H1 (cell line): ENCODE measurements around the gene R3HDM4. TPM values are rescaled to one million over a fixed set of nuclear protein-coding genes. Genes with fewer than 3 reads are reported as not detected.
A peak's percentile ranks its signal among the peaks of the same experiment; 100 is the strongest.

Source experiments
- CTCF ChIA-PET: fragments of 300-600 bp; sonication (Branson Sonifier 250); formaldehyde crosslinking; loops from one replicate; lab custom pipeline; 2021; ENCODE audit not compliant: partially characterized antibody; lab: Charles Lee
- POLR2A ChIA-PET: fragments of 300-600 bp; sonication (Branson Sonifier 250); formaldehyde crosslinking; loops from one replicate; lab custom pipeline; 2021; ENCODE audit warnings: inconsistent platforms; ENCODE audit not compliant: partially characterized antibody; lab: Charles Lee
- DNase-seq, 2 experiments: peaks; one replicate each; pipeline versions ENCODE4 v3.0.0 to v3.0.0-alpha.2; 2010 to 2022; ENCODE audit warnings: low spot score in 2 of 2, low read depth in 1 of 2, mixed read lengths in 1 of 2
- FAIRE-seq: peaks from 2 replicates; lab custom pipeline; 2011; peaks lifted over from hg19 to GRCh38; lab: Jason Lieb, UNC
- H2AFZ ChIP-seq: 2 replicates; pipeline ENCODE4 v1.8.1; 2012; ENCODE audit warnings: low read length, inconsistent platforms
- H2AK5ac ChIP-seq: 2 replicates; pipeline ENCODE4 v1.6.1; 2013; ENCODE audit warnings: low read depth, low read length
- H2BK120ac ChIP-seq: replicated peaks from 2 replicates; pipeline ENCODE3; 2013; ENCODE audit warnings: low read depth, low read length, inconsistent platforms
- H2BK12ac ChIP-seq: 2 replicates; pipeline ENCODE4 v1.6.1; 2013; ENCODE audit warnings: low read depth, low read length
- H2BK15ac ChIP-seq: 2 replicates; pipeline ENCODE4 v1.6.1; 2013; ENCODE audit warnings: low read length
- H2BK20ac ChIP-seq: 2 replicates; pipeline ENCODE4 v1.6.1; 2013; ENCODE audit warnings: low read length
- H2BK5ac ChIP-seq: 2 replicates; pipeline ENCODE4 v1.6.1; 2013; ENCODE audit warnings: low read depth, low read length
- H3K14ac ChIP-seq: 2 replicates; pipeline ENCODE4 v1.6.1; 2013; ENCODE audit warnings: inconsistent platforms; ENCODE audit not compliant: insufficient read length
- H3K18ac ChIP-seq: 2 replicates; pipeline ENCODE4 v1.6.1; 2013; ENCODE audit warnings: low read length; ENCODE audit errors: extremely low read depth
- H3K23ac ChIP-seq: 2 replicates; pipeline ENCODE4 v1.6.1; 2013; ENCODE audit warnings: inconsistent platforms; ENCODE audit not compliant: insufficient read length
- H3K23me2 ChIP-seq: 2 replicates; pipeline ENCODE4 v1.6.1; 2013; ENCODE audit warnings: low read depth, low read length
- H3K27ac ChIP-seq: 2 replicates; pipeline ENCODE4 v1.6.1; 2011; ENCODE audit warnings: low read depth, low read length, inconsistent platforms
- H3K27me3 ChIP-seq, 4 experiments: replicated peaks in 1 of 4; 1 replicate in 1 of 4; 2 replicates in 3 of 4; pipeline versions ENCODE4 v1.6.1 to v1.8.1; 2011 to 2013; ENCODE audit warnings: low read length in 3 of 4, mild to moderate bottlenecking in 3 of 4, inconsistent platforms in 2 of 4, mixed read lengths in 2 of 4, moderate library complexity in 1 of 4; ENCODE audit not compliant: control insufficient read depth in 3 of 4, insufficient read depth in 3 of 4; ENCODE audit errors: extremely low read depth in 1 of 4
- H3K36me3 ChIP-seq, 4 experiments: 2 replicates each; pipeline versions ENCODE4 v1.6.1 to v1.8.1; 2011 to 2013; ENCODE audit warnings: mild to moderate bottlenecking in 4 of 4, low read length in 3 of 4, moderate library complexity in 2 of 4, control low read depth in 1 of 4, inconsistent platforms in 1 of 4; ENCODE audit not compliant: insufficient read depth in 4 of 4, control insufficient read depth in 2 of 4
- H3K4ac ChIP-seq: replicated peaks from 2 replicates; pipeline ENCODE3; 2013; ENCODE audit warnings: low read length, low read depth, mixed read lengths, inconsistent platforms; ENCODE audit not compliant: insufficient read length
- H3K4me1 ChIP-seq, 4 experiments: replicated peaks in 1 of 4; 1 replicate in 1 of 4; 2 replicates in 3 of 4; pipeline versions ENCODE4 v1.6.1 to v1.8.1; 2011 to 2013; ENCODE audit warnings: low read length in 3 of 4, inconsistent platforms in 2 of 4, mixed read lengths in 1 of 4; ENCODE audit not compliant: insufficient read depth in 4 of 4, control insufficient read depth in 3 of 4
- H3K4me2 ChIP-seq, 2 experiments: 2 replicates each; pipeline versions ENCODE4 v1.6.1 to v1.8.1; 2011 to 2013; ENCODE audit warnings: low read depth in 2 of 2, low read length in 2 of 2, control low read depth in 1 of 2, inconsistent platforms in 1 of 2, mild to moderate bottlenecking in 1 of 2; ENCODE audit not compliant: insufficient read depth in 1 of 2
- H3K4me3 ChIP-seq, 4 experiments: fragments of 200-600, 300-600 bp in 1 of 4; sonication (generic), shearing (Covaris generic), sonication (Bioruptor Twin) in 1 of 4; 2 replicates each; pipeline versions ENCODE4 v1.5.1 to v1.8.1; 2011 to 2016; ENCODE audit warnings: low read length in 4 of 4, low read depth in 3 of 4, control low read depth in 2 of 4, inconsistent platforms in 2 of 4, mild to moderate bottlenecking in 2 of 4, mixed read lengths in 1 of 4, moderate library complexity in 1 of 4; ENCODE audit not compliant: insufficient read depth in 2 of 4; ENCODE audit errors: extremely low read depth in 1 of 4
- H3K56ac ChIP-seq: replicated peaks from 2 replicates; pipeline ENCODE3; 2013; ENCODE audit warnings: low read depth, mild to moderate bottlenecking, mixed read lengths, low read length, inconsistent platforms; ENCODE audit not compliant: insufficient read length
- H3K79me1 ChIP-seq: 2 replicates; pipeline ENCODE4 v1.6.1; 2013; ENCODE audit warnings: low read depth, low read length, control low read depth
- H3K79me2 ChIP-seq, 2 experiments: 2 replicates each; pipeline versions ENCODE4 v1.6.1 to v1.8.1; 2012 to 2013; ENCODE audit warnings: low read length in 2 of 2, mild to moderate bottlenecking in 2 of 2, inconsistent platforms in 1 of 2; ENCODE audit not compliant: insufficient read depth in 2 of 2, control insufficient read depth in 1 of 2
- H3K9ac ChIP-seq, 4 experiments: replicated peaks in 1 of 4; 1 replicate in 1 of 4; 2 replicates in 3 of 4; pipeline versions ENCODE4 v1.6.1 to v1.8.1; 2011 to 2013; ENCODE audit warnings: low read depth in 3 of 4, low read length in 3 of 4, control low read depth in 2 of 4, mild to moderate bottlenecking in 2 of 4, moderate library complexity in 2 of 4, inconsistent platforms in 1 of 4; ENCODE audit errors: extremely low read depth in 1 of 4
- H3K9me3 ChIP-seq, 2 experiments: 2 replicates each; pipeline versions ENCODE4 v1.6.1 to v1.8.1; 2012 to 2013; ENCODE audit warnings: mild to moderate bottlenecking in 2 of 2, moderate library complexity in 2 of 2, control low read depth in 1 of 2, inconsistent platforms in 1 of 2, low read depth in 1 of 2, low read length in 1 of 2, mixed read lengths in 1 of 2; ENCODE audit not compliant: insufficient read depth in 2 of 2
- H4K20me1 ChIP-seq, 2 experiments: replicated peaks in 1 of 2; 2 replicates each; pipeline versions ENCODE3 to v1.8.1; 2011 to 2013; ENCODE audit warnings: inconsistent platforms in 2 of 2, low read length in 2 of 2, mild to moderate bottlenecking in 1 of 2; ENCODE audit not compliant: insufficient read depth in 2 of 2, control insufficient read depth in 1 of 2
- H4K5ac ChIP-seq: 2 replicates; pipeline ENCODE4 v1.6.1; 2013; ENCODE audit warnings: low read length, low read depth, mixed read lengths, inconsistent platforms; ENCODE audit not compliant: insufficient read length
- H4K8ac ChIP-seq: 2 replicates; pipeline ENCODE4 v1.8.0; 2013; ENCODE audit warnings: mild to moderate bottlenecking, moderate library complexity, low read length, inconsistent platforms; ENCODE audit not compliant: insufficient read depth; ENCODE audit errors: extremely low read depth
- H4K91ac ChIP-seq: replicated peaks from 2 replicates; pipeline ENCODE3; 2013; ENCODE audit warnings: low read length, mixed read lengths, inconsistent platforms; ENCODE audit not compliant: insufficient read length
- BRCA1 ChIP-seq: IDR thresholded peaks from 2 replicates; pipeline ENCODE4 v1.6.1; 2012; ENCODE audit warnings: low read depth, low read length, improper control_type of control experiment
- FOSL1 ChIP-seq: IDR thresholded peaks from 2 replicates; pipeline ENCODE4 v1.6.1; 2011; ENCODE audit warnings: mild to moderate bottlenecking, low read depth, low read length, moderate library complexity; ENCODE audit not compliant: insufficient read depth
- RAD21 ChIP-seq, 2 experiments: IDR thresholded peaks in 1 of 2; conservative IDR thresholded peaks in 1 of 2; 2 replicates each; pipeline ENCODE4 v1.6.1; 2011; ENCODE audit warnings: low read depth in 2 of 2, low read length in 2 of 2, improper control_type of control experiment in 1 of 2, inconsistent platforms in 1 of 2, mild to moderate bottlenecking in 1 of 2, moderate library complexity in 1 of 2
- SIX5 ChIP-seq: IDR thresholded peaks from 2 replicates; pipeline ENCODE4 v1.6.1; 2011; ENCODE audit warnings: mild to moderate bottlenecking, low read depth, low read length
- WGBS, 2 experiments: shearing (Covaris generic) in 1 of 2; methylation state at CpG; one replicate each; pipeline versions ENCODE4 v1.1.6 to v1.1.7; 2013 to 2015; ENCODE audit warnings: low lambda C conversion rate in 2 of 2, mixed read lengths in 2 of 2, inconsistent platforms in 1 of 2, low coverage in 1 of 2, missing lambda C conversion rate in 1 of 2; ENCODE audit not compliant: insufficient replicate concordance in 2 of 2, insufficient coverage in 1 of 2, insufficient read length in 1 of 2; ENCODE audit errors: extremely low coverage in 1 of 2, missing lambda C conversion rate in 1 of 2; 5-methylcytosine and 5-hydroxymethylcytosine counted together
- polyA plus RNA-seq, 7 experiments: library from polyadenylated mRNA; depleted of rRNA in 3 of 7; stranded (reverse) in 5 of 7; unstranded in 2 of 7; fragments of >200 nt in 5 of 7; fragments of 200-250 nt in 2 of 7; gene quantifications; 1 replicate in 5 of 7; 2 replicates in 1 of 7; 4 replicates in 1 of 7; pipeline versions ENCODE4 v1.2.1 to v1.2.3, GENCODE V29; 2011 to 2013; ENCODE audit warnings: missing spikeins in 2 of 7, mixed read lengths in 2 of 7
- total RNA-seq: library from RNA; stranded (reverse); fragmentation: NEBNext Ultra II Directional; extraction: Animal tissue kit (Norgen Biotek cat#: 25700); gene quantifications from 2 replicates; pipeline ENCODE4 v1.2.1, GENCODE V29; 2021

The R3HDM4 gene
- total and polyA plus RNA-seq, 2 of the 8 experiments (the other 6 are each of a cell fraction or from before 2014, with no cell fraction given): 76.8 to 102 TPM

GRCh38 chr19:861756-862580, 51.1 kb downstream of the R3HDM4 start:
- H3K14ac ChIP-seq: no peak overlapping the region
- 12% methylated on average over 27 of the region's 60 CpGs; no CpG with 5 or more reads in 1 of the 2 experiments for WGBS, 2 experiments
- no peaks in the 10 kb centered on the region for H3K36me3 ChIP-seq
- H3K23ac ChIP-seq: no peak overlapping the region
- peak overlapping the region; percentile 93; the same call in 1 of the 2 replicates for H4K8ac ChIP-seq
- peaks cover 0 to 5% (median 3%) of the 10 kb centered on the region in 4 experiments; a peak in 6 of 7 replicates for H3K4me1 ChIP-seq
- H3K27me3 ChIP-seq: peaks cover 9 to 25% (median 13%) of the 10 kb centered on the region in 4 experiments
- FAIRE-seq (no peak), DNase-seq (peak; percentile 91 to 96)
- H2AFZ ChIP-seq: no peak overlapping the region
- peak overlapping the region; percentile 63 to 72 for H3K4me2 ChIP-seq
- H3K9me3 ChIP-seq: no peaks in the 10 kb centered on the region
- no peak overlapping the region; the same call in 1 of the 2 replicates for H2BK15ac ChIP-seq
- POLR2A ChIA-PET: interaction anchor here (0.8 to 2.8 kb wide), 8 partner anchors 14 to 157 kb away, joined by 3 to 22 read pairs (median 5); partner anchors contain the start of genes KISS1R, MED16, RNU6-9 and WDR18
- peak overlapping the region; percentile 77; the same call in 1 of the 2 replicates for H2BK5ac ChIP-seq
- peak overlapping the region; percentile 80 for H4K91ac ChIP-seq
- H3K9ac ChIP-seq: no peak overlapping the region
- no peaks in the 10 kb centered on the region for H3K79me1 ChIP-seq
- no peak overlapping the region for H3K56ac ChIP-seq
- H3K79me2 ChIP-seq: no peaks in the 10 kb centered on the region
- peak overlapping the region in 2 of 4 experiments; percentile 8 to 59; a peak in 3 of 8 replicates for H3K4me3 ChIP-seq
- peaks cover 0 to 8% of the 10 kb centered on the region in 2 experiments for H4K20me1 ChIP-seq
- H2BK12ac ChIP-seq: peak overlapping the region; percentile 92; the same call in 1 of the 2 replicates
- H3K23me2 ChIP-seq: peaks cover 10% of the 10 kb centered on the region; the same call in 1 of the 2 replicates
- no peak overlapping the region for H3K27ac ChIP-seq
- CTCF ChIA-PET: interaction anchor here (1.4 to 3.1 kb wide), 2 partner anchors 17 to 56 kb away, joined by 5 to 12 read pairs; no protein-coding TSS in a partner anchor
- H4K5ac ChIP-seq: peak overlapping the region; percentile 52
- no peak overlapping the region for H2BK20ac ChIP-seq
- no peak overlapping the region; the same call in none of the 2 replicates for H3K18ac ChIP-seq
- H2AK5ac ChIP-seq: no peak overlapping the region
- no peak overlapping the region for H3K4ac ChIP-seq
- no peak overlapping the region for H2BK120ac ChIP-seq
- TF ChIP-seq BRCA1: no peak
- TF ChIP-seq SIX5: no peak
- TF ChIP-seq RAD21 (IDR thresholded peaks at IDR 0.05 in 1 of 2, conservative IDR thresholded peaks at IDR 0.05 in 1 of 2; ENCODE audit: low read depth in 2 of 2, low read length in 2 of 2): peak; percentile 37 to 55; a peak in 3 of 4 replicates
- TF ChIP-seq FOSL1: no peak
